Hypothalamus (tissue), 51 donors: Measurements from ENCODE around the gene BARHL1.

Source experiments
- DNase-seq, 51 donors: peaks; one replicate each; lab custom pipeline; 2025; lab: John Stamatoyannopoulos, UW

The BARHL1 gene

DNA sequence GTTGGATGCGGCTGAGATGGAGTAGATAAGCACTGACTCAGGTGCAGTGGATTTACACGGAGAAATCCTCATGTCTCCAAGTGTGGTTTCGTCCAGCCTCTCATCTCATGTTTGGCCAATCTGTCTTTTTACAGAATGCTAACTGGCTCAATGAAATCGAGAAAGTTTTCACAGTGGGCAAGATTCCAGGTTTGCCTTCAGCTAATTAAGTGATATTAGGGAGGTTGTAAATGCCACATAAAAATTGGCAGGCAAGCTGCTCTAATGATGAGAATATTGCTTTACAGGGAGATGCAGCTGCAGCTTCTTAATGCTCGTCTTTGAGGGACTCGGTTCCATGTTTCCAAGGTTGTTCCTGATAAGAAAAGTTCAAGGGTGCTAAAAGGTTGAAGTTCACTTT lies 23.7 kb downstream of the BARHL1 start:
- no peak for DNase-seq

DNA sequence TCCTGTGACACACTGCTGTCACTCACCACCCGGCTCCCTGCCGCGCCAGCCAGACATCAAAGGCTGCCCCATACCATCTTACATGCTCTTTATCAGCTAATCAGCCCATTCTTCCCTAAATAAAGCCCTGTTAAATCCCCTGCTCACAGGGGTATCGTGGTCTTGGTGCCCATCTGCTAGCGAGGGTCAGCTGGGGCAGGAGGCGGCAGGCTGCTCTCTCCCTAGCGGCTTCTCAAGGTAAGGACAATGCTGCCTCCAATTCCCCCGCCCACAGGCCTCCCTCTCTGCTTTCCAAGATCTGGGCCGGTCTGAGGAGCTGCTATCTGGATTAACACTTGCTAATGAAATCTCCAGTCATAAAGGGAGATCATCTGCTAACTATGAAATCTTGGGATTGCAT lies 26.8 kb downstream of the BARHL1 start:
- peak in 8 of 51 donors; percentile 5 to 23 (median 10) for DNase-seq

DNA sequence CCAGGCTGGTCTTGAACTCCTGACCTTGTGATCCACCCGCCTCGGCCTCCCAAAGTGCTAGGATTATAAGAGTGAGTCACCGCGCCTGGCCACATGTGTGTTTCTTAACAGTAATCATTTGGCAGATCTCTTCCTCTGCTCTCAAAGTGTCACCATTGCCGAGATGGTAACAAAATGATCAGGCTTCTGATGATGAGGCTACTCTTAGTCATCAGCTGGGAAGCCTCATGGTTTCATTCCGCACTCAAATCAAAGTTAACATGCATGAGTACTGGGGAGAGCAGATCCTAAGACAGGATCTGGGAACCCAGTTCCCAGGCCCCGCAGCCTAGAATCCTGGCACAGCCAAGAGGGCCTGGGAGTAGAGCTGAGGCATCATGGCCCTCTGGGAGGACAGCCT lies 27.4 kb downstream of the BARHL1 start:
- DNase-seq = peak in 1 of 51 donors; percentile 5

DNA sequence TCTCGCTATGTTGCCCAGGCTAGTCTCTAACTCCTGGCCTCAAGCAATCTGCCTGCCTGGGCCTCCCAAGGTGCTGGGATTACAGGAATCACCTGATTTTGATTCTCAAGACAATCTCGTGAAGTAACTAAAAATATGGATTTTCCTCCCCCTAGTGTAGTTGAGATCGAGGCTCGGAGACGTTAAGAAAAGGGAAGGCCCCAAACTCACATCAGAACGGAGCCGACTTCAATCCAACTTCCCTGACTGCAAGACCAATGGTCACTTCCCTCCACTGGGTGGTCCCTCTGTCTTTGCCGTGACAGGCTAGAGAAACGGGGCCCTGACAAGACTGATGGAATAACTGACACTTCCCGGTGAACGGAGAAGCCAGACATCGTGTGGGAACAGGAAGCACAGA lies 28.3 kb downstream of the BARHL1 start:
- no peak for DNase-seq

DNA sequence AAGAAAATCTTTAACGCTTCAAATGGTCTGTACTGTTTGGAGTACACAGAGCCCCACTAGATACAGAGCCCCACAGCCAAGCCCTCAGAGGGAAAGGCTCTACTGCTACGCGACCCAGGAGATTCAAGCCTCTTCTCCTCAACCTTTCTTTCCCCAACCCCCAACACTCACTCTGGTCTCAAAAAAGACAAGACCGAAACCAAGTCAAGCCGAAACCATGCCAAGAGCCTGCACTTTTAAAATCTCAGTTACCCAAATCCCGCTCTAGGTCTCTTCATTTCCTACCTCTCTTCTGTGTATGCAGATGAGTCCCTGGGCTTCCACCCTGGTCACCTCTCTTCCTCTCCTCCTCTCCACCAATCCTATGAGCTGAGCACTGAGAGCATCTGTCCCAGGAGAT lies 31.9 kb downstream of the BARHL1 start:
- no peak for DNase-seq

DNA sequence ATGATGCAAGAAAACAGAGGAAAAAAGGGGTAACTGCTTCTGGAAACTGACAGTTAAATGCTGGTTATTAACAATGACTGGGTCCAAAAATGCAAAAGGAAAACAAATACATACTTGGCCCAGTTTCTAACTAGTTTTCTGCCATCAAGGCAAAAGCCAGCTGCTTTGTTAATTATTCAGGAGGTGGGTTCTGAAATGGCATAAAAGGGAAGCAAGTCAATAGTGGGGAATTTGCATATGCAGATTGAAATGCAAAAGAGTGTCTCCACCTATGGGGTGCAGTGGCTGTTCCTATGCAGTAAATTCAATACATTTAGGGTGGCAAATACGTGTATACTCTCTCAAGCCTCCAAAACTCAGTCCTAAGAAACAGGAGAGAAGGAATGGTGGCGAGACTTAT lies 33.4 kb downstream of the BARHL1 start:
- no peak for DNase-seq

DNA sequence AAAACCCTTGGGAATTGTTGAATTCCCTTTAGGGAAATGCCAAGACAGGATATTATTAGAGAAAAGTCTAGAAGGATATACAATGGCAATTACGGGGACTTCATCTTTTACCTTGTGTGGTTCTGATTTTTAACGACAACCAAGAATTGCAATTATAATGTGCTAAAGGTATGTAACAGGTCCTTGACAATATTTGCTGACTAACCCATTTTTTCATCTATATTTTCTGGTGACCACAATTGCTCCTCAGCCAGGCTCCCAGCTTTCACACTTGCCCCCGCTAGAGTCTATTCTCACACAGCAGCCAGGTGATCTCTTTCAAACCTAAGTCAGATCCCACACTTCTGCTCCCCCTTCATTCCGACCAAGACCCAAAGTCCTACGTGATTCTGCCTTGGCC lies 34.3 kb downstream of the BARHL1 start:
- no peak for DNase-seq

DNA sequence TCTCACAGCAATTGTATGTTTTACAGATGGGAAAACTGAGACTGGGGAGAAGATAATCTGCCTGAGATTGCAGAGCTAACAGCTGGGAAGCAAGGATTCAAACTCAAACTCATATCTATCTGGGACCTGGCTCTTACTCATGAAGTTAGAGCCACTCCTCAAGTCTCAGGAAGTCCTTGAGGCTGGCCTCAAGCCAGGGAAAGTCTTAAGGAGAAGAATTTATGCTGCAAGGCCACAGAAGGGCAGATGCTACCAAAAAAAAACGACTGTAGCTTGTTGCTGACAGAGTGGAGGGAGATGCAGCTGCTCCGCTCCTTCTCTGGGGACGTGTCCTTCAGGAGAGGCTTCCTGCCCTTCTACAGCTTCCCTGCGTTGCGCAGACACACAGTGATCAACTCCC lies 39.8 kb downstream of the BARHL1 start:
- no peak for DNase-seq

DNA sequence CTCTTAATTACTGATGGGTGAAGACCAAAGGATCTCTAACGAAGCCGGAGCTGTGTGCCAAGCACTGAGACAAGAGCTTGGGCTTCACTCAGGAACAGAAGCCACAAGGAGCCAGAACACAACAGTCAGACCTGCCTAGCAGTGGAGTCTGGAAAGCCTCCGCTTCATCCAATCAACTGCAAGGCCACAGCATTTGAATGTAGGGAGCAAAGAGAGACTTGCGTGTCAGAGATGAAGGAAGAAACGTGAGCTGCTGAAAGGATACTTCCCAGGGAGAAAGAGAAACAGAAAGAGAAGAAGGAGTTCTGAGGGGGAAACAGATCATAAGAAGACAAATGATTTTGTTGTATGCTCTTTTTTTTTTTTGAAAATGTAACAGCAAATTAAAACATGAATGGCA lies 43.9 kb downstream of the BARHL1 start:
- DNase-seq = no peak

DNA sequence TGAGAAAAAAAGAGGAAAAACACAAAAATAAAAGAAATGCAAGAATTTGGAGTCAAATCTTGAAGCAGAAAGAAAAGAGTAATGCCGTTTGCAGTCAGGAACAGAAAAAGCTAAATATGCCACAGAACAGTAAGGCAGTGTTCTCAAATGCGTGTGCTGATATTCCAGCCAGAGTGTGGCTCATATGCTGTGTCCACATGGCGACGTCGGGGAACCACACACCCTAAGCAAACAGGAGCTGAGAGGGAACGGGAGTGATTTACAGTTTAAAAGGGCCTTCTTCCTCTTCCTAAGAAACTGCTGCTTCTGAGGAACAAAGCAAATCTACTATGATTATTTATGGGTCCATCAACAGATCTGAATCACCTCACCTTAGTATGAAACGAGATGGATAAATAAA lies 44.7 kb downstream of the BARHL1 start:
- DNase-seq = no peak

DNA sequence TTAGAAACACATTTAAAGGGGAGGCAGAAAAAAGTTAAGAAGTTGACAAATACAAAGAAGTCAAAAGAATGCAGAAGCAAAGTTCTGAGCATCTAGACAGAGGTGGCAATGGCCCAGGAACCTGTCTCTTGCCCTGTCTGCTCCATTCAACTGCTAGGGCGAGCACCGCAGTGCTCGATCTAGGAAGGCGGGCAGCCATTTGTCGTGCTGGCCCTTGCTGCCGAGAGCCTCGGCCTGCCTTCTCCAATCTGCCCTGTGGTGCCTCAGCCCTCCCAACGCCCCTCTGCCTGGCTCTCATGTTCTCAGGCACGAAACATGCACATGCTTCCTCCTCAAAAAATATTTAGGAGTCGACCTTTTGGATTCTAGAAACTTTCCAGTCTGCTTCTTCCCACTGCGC lies 45.2 kb downstream of the BARHL1 start:
- DNase-seq = no peak

DNA sequence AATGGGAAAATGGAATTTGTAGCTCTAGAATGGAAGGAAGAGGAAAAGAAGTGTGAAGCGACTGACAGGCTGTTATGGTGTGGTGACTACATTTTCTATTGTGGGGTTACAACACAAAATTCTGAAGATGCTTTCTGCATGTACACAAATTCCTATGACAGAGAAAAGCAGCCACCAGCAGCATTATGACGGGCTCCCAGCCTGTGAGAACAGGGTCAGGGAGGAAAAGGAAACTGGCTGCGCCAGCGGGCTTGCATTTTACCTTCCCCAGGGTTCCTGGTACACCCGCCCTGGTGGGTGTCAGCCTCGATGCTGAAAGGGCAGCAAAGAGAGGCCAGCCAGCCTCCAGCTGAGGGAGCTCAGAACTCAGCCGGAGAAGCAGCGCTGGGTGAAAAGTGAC lies 46.3 kb downstream of the BARHL1 start:
- DNase-seq = no peak

DNA sequence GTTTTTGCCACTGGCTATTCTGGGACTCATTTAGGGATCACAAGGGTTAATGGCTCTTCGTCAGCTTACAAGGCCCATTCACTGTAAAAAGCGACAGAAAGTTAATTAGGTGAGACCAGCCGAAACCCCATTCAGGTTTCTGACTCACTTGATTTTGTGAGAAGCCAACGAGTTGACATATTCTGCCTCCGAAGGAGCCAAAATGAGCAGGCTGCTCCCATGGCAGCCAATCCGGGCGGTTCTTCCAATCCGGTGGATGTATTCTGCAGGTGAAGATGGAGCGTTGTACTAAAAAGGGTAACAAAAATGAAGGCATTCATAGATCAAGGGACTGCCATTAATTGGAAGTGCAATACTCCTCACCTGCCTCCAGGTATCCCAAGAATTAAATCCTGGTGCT lies 47.7 kb downstream of the BARHL1 start:
- no peak for DNase-seq

DNA sequence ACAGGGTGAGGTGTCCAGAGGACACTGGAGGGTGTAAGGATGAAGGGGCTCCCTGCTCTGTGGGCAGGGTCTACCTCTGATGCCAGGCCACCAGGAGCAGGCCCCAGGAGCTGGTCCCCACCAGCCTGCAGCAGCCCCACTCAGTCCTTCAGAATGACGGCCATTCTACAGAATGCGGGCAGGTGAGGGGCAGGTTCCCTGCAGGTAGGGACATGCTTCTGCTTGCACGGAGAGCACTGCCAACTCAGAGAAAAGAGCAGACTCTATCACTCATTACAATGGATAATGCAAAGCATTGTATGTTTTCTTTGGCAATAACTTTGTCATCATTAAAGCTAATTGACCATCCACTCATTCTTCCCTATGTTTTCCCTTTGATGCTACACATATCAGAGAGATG lies 48.4 kb downstream of the BARHL1 start:
- no peak for DNase-seq

DNA sequence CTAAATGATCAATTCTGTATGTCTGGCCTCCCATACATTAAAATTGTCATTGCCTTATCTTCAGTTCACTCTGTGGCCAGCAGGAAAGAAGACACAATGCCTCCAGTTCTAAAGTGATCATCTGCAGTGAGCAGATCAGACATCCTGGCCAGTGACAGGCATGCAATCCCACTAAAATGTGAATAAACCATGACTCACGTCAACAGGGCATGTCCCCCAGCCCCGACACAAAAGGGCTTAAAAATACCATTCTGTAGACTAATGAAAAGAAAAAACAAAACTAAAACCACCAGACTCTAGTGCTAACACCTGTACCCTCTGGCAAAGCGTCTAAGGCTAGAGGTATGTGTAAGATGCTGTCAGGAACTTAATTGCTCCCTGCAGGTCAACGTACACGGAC lies 48.9 kb downstream of the BARHL1 start:
- no peak for DNase-seq

DNA sequence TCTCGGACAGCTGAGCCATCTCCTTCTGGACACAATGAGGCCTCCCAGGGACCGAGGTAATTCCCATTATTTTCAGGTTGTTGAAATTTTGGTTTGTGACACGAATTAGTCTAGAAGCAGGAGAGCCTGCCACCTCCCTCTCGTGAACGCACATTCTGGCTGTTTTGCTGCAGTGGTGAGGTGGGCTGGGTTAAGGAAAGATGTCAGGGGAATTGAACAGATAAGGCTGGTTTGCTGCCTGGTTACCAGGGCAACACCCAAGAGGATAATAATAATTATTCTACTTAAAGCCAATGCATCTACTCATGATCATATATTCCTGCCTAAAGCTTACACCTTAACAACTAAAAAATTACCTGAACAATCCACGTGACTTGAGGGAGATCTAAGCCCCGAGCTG lies 49.3 kb downstream of the BARHL1 start:
- no peak for DNase-seq

DNA sequence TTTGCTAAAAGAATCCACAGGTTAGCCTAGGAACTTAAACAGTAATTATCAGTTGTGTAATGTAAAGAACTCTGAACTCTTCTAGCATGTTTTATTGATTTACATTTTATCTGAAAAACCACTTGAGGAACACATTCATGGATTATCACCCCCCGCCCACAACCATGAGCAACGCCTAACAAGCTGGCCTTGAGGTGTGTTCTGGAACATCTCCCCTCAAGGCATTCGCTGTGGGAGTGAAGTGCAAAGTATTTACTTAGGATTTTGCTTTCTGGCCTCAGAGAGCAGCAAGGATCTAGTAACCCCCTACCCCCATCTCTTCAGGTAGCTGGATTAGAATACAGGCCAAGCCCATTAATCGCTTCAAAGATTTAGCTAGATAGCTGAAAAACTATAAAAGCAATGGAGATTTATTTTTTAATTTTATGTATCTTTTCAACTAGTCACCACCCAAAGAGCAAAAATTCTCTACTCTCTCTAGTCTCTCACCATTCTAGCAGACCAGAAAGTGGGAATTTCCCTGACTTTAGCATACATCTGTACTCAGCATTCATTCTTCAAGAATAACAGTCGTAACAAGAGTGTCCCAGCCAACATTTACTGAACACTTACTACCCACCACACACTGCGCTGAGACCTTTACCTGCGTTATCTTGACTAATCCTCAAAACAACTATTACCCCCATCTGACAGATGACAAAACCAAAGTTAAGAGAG lies 50.2 kb downstream of the BARHL1 start:
- DNase-seq = no peak

DNA sequence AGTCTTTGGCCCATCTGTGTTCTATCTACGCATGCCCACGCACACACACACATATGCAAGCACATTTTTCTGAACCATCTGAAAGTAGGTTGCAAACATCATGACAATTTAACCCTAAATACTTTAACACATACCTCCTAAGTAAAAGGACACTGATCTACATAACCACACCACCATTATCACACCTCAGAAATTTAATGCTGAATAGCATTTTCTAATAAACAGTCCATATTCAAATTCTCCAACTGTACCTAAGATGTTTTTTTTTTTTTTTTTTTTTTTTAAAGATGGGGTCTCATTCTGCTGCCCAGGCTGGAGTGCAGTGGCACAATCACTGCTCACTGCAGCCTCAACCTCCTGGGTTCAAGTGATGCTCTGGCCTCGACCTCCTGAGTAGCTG lies 51.9 kb downstream of the BARHL1 start:
- no peak for DNase-seq

DNA sequence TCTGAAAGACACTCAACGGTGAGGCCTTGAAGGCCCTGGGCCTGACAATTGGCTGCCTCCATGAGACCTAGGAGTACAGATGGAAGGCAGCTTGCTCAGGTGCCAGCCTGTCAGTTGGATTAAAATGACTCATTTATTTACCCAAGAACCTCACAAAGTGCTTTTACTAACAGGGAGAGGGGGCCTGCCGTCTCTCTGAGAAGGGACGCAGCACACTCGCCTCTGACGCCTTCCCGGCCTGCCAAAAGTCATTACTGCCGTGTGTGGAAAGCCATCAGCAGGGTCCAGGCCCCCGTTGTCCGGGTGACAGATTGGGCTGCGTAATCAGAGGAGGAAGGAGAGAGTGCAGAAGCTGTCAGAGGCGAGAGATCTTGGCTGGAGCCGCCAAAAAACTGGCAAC lies 54.9 kb downstream of the BARHL1 start:
- DNase-seq = peak in 1 of 51 donors; percentile 5

DNA sequence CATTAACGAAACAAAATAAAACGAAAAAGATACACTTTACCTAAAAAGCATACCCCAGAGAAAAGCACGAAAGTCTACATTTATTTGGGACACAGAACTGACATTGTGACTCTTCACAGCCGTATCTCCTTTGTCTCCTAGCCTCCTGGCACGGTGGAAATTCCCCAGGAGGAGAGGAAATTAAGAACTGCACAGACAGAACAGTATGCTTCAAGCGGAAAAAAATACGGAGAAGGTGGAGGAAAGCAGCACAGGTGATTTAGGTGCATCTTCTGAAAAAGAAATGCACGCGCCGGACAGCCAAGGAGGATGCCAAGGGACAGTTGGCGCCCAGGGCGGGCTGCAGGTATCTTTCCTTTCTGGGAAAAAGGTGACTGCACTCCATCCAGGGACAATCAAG lies 55.4 kb downstream of the BARHL1 start:
- no peak for DNase-seq

DNA sequence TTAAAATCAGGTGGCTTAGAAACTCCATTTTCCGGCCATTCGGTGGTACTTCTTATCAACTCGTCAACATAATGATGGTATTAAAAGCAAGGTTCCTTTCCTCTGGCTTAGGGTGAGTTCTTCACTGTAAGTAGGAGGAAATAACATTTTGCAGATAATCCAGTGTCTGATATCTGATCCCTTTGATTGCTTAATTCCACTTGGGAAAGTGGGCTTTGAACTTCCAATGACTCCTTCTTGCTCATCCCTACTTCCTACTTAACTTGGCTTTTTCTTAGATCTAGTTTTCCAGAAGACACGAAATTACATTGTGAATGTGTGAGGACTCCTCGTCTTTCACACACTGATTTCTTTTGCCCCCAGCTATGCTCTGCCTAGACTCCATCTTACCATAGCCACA lies 55.8 kb downstream of the BARHL1 start:
- DNase-seq = no peak

DNA sequence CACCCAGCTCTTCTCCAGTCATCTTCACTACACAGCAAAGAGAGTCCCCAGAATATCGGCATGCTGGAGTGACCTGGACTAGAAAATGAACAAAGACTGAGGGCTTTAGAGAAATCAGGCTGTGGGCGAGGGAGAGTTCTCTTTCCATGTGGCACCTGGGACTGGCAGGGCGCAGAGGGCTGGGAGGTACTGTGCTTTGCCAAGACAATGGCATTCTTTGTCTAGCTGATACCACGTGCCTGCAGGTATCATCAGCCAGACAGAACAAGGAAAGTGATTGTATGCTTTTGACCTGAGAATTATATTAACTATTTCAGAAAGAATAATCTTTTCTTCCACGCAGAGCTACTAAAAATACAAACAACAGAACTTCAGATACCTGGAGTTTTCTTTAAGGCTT lies 56.9 kb downstream of the BARHL1 start:
- DNase-seq = no peak
